GM23338 (cell line): ENCODE results near the gene NLGN1. TPM values are rescaled to one million over a fixed set of nuclear protein-coding genes. Genes with fewer than 3 reads are reported as not detected.

ENCODE experiments used
- ATAC-seq: fragments of 200-7000 bp; cut with Tn5 transposase; 3 replicates; pipeline ENCODE4 v1.9.1; 2020
- DNase-seq: peaks from one replicate; pipeline ENCODE4 v3.0.0-alpha.2; 2015; ENCODE audit warnings: low spot score
- H2AFZ ChIP-seq: fragments of 200-600 bp; sonication (generic); 2 replicates; pipeline ENCODE4 v1.8.0; 2016; ENCODE audit warnings: antibody characterized with exemption, mild to moderate bottlenecking, moderate library complexity
- H3F3A ChIP-seq: fragments of 200-600 bp; sonication (generic); replicated peaks from 2 replicates; pipeline ENCODE4 v1.8.0; 2017; ENCODE audit warnings: antibody characterized with exemption, mixed run types, low read depth
- H3K27ac ChIP-seq: fragments of 200-600 bp; sonication (generic); 2 replicates; pipeline ENCODE4 v1.6.1; 2016; ENCODE audit warnings: low read depth
- H3K27me3 ChIP-seq: fragments of 200-600 bp; sonication (generic); 2 replicates; pipeline ENCODE4 v1.8.0; 2016; ENCODE audit warnings: mild to moderate bottlenecking, mixed run types, moderate library complexity; ENCODE audit not compliant: insufficient read depth
- H3K36me3 ChIP-seq: fragments of 200-600 bp; sonication (generic); 2 replicates; pipeline ENCODE4 v1.8.0; 2016; ENCODE audit warnings: mild to moderate bottlenecking; ENCODE audit not compliant: insufficient read depth
- H3K4me1 ChIP-seq: fragments of 200-600 bp; sonication (generic); 2 replicates; pipeline ENCODE4 v1.8.0; 2016; ENCODE audit warnings: mild to moderate bottlenecking, moderate library complexity; ENCODE audit not compliant: insufficient read depth
- H3K4me2 ChIP-seq: fragments of 200-600 bp; sonication (generic); 2 replicates; pipeline ENCODE4 v1.7.1; 2017; ENCODE audit warnings: mixed run types
- H3K4me3 ChIP-seq: fragments of 200-600 bp; sonication (generic); 2 replicates; pipeline ENCODE4 v1.6.1; 2016; ENCODE audit warnings: mixed run types
- H3K79me2 ChIP-seq: fragments of 200-600 bp; sonication (generic); replicated peaks from 2 replicates; pipeline ENCODE4 v1.8.0; 2017; ENCODE audit warnings: mild to moderate bottlenecking; ENCODE audit not compliant: insufficient read depth
- H3K9me2 ChIP-seq: fragments of 200-600 bp; sonication (generic); 2 replicates; pipeline ENCODE4 v1.8.0; 2017; ENCODE audit not compliant: insufficient read depth
- H4K20me1 ChIP-seq: fragments of 200-600 bp; sonication (generic); replicated peaks from 2 replicates; pipeline ENCODE4 v1.8.0; 2017; ENCODE audit warnings: mild to moderate bottlenecking; ENCODE audit not compliant: insufficient read depth
- H3K27ac Mint-ChIP-seq: 2 replicates; pipeline ENCODE4 v1.8.0; 2020; ENCODE audit warnings: inconsistent platforms, mild to moderate bottlenecking, moderate library complexity, mixed read lengths
- H3K27me3 Mint-ChIP-seq: 3 replicates; pipeline ENCODE4 v1.8.0; 2022; ENCODE audit warnings: low read depth, mild to moderate bottlenecking, moderate library complexity, mixed read lengths, inconsistent platforms; ENCODE audit not compliant: insufficient read depth, poor library complexity
- H3K36me3 Mint-ChIP-seq: 3 replicates; pipeline ENCODE4 v1.8.0; 2021; ENCODE audit warnings: low read depth, mild to moderate bottlenecking, inconsistent platforms, moderate library complexity, mixed read lengths
- H3K4me1 Mint-ChIP-seq: 3 replicates; pipeline ENCODE4 v1.8.0; 2020; ENCODE audit warnings: mild to moderate bottlenecking, inconsistent platforms, mixed read lengths
- H3K4me3 Mint-ChIP-seq: 3 replicates; pipeline ENCODE4 v1.8.0; 2021; ENCODE audit warnings: moderate library complexity, mild to moderate bottlenecking, inconsistent platforms, mixed read lengths
- H3K9me3 Mint-ChIP-seq: 3 replicates; pipeline ENCODE4 v1.8.0; 2020; ENCODE audit warnings: moderate library complexity, mild to moderate bottlenecking, inconsistent platforms, mixed read lengths
- CREB1 ChIP-seq: fragments of 250-450 bp; sonication (Bioruptor Pico); IDR thresholded peaks from 2 replicates; pipeline ENCODE4 v1.5.0; 2020; ENCODE audit warnings: low read depth, mild to moderate bottlenecking, moderate library complexity
- EZH2phosphoT487 ChIP-seq: fragments of 200-600 bp; sonication (generic); IDR thresholded peaks from one replicate; pipeline ENCODE4 v1.8.1; 2018; ENCODE audit warnings: antibody characterized with exemption; ENCODE audit not compliant: unreplicated experiment
- POLR2AphosphoS5 ChIP-seq: IDR thresholded peaks from 2 replicates; pipeline ENCODE4 v1.6.1; 2016; ENCODE audit warnings: antibody characterized with exemption, low read depth
- REST ChIP-seq: IDR thresholded peaks from one replicate; pipeline ENCODE4 v1.6.1; 2018; ENCODE audit warnings: antibody characterized with exemption; ENCODE audit not compliant: unreplicated experiment
- polyA plus RNA-seq: library from polyadenylated mRNA; unstranded; fragments of >200 nt; fragmentation: Nextera tagmentation; extraction: Ambion mirVana; gene quantifications from 2 replicates; pipeline ENCODE4 v1.2.1, GENCODE V29; 2016
- total RNA-seq: library from RNA; depleted of rRNA; stranded (reverse); fragments of >200 nt; shearing (Covaris generic); gene quantifications from 2 replicates; pipeline ENCODE4 v1.2.3, GENCODE V29; 2014

NLGN1 gene
- total and polyA plus RNA-seq, 2 experiments from 2014 or later, result 6.5 to 18.6 TPM

GRCh38 chr3:174192471-174192870 lies 794.9 kb downstream of the NLGN1 start (continued):
- no peak for TF ChIP-seq REST

GRCh38 chr3:174193604-174194003 lies 796.1 kb downstream of the NLGN1 start:
- Histone ChIP-seq H2AFZ (no peak overlapping the region), H3K9me2 (no peaks in the 10 kb centered on the region)
- no peaks in the 10 kb centered on the region for H3K27me3 Mint-ChIP-seq

More at GRCh38 chr3:174193604-174194003, 796.1 kb downstream of the NLGN1 start:
- no peaks in the 10 kb centered on the region for H3K9me3 Mint-ChIP-seq
- no peaks in the 10 kb centered on the region for H4K20me1 ChIP-seq
- no peak for ATAC-seq
- TF ChIP-seq POLR2AphosphoS5 (no peak), CREB1 (CRISPR knock-in tag) (no peak), EZH2phosphoT487 (no peak), REST (no peak)
- H3K27ac ChIP-seq, result no peak overlapping the region
- H3K4me1 Mint-ChIP-seq, result peaks cover 10% of the 10 kb centered on the region; the same call in 2 of the 3 replicates
- no peaks in the 10 kb centered on the region for H3F3A ChIP-seq
- H3K79me2 ChIP-seq, result no peaks in the 10 kb centered on the region
- no peak overlapping the region for H3K27ac Mint-ChIP-seq
- no peaks in the 10 kb centered on the region for H3K27me3 ChIP-seq
- no peaks in the 10 kb centered on the region for H3K36me3 ChIP-seq
- no peak overlapping the region for H3K4me2 ChIP-seq
- DNase-seq, result no peak
- no peaks in the 10 kb centered on the region; the same call in 1 of the 2 replicates for H3K4me1 ChIP-seq
- H3K4me3 Mint-ChIP-seq, result no peak overlapping the region
- H3K36me3 Mint-ChIP-seq, result no peaks in the 10 kb centered on the region
- no peak overlapping the region for H3K4me3 ChIP-seq
